Stimulated activated CD8-positive, alpha-beta memory T cell treated with anti-CD3 and anti-CD28 coated beads, Interleukin-7, amount 100 ng/mL, for 48 hours (primary cell): ENCODE data around the gene MTHFR.
"Not testable (repeated sequence)": the region's sequence is repeated elsewhere in the genome, so short reads cannot be mapped to it uniquely, and the experiment has no call there.

ENCODE experiments used
- DNase-seq, 2 donors: peaks; one replicate each; pipeline ENCODE4 v3.0.0-alpha.2; 2020; ENCODE audit warnings: low read depth in 1 of 2; ENCODE audit errors: extremely low read depth in 1 of 2

Gene MTHFR

GRCh38 chr1:11833900-11834299, 28.1 kb upstream of the MTHFR start:
- DNase-seq: no peak

- DNase-seq: no peak
These were observed 27.7 kb upstream of the MTHFR start for GRCh38 chr1:11833497-11833896.

GRCh38 chr1:11831945-11832725, 26.4 kb upstream of the MTHFR start:
- DNase-seq: no peak

GRCh38 chr1:11828511-11828910, 22.7 kb upstream of the MTHFR start:
- no peak for DNase-seq

- no peak for DNase-seq
These were observed 21.2 kb upstream of the MTHFR start for GRCh38 chr1:11826946-11827345.

- DNase-seq: no peak
These were observed 19.4 kb upstream of the MTHFR start for GRCh38 chr1:11825131-11825530.

- DNase-seq: no peak
These were observed 17.8 kb upstream of the MTHFR start for GRCh38 chr1:11823366-11824137.

- DNase-seq: no peak
These were observed 16.3 kb upstream of the MTHFR start for GRCh38 chr1:11822091-11822490.

GRCh38 chr1:11817192-11817591, 11.4 kb upstream of the MTHFR start:
- DNase-seq: no peak

GRCh38 chr1:11813021-11813420, 7.3 kb upstream of the MTHFR start:
- no peak for DNase-seq

GRCh38 chr1:11807133-11807532, 1.4 kb upstream of the MTHFR start:
- no peak for DNase-seq

GRCh38 chr1:11806307-11806936, 658 bp upstream of the MTHFR start:
- DNase-seq: no peak

- peak in 1 of 2 donors; percentile 15 for DNase-seq
These were observed 920 bp downstream of the MTHFR start for GRCh38 chr1:11804666-11805421.

GRCh38 chr1:11803924-11804665, 1.7 kb downstream of the MTHFR start:
- DNase-seq: not testable (repeated sequence)

GRCh38 chr1:11802973-11803885, 2.5 kb downstream of the MTHFR start:
- peak; percentile 52 to 74 for DNase-seq

GRCh38 chr1:11802616-11802972, 3.2 kb downstream of the MTHFR start:
- DNase-seq: no peak

GRCh38 chr1:11800756-11801433, 4.9 kb downstream of the MTHFR start:
- no peak for DNase-seq

- DNase-seq: no peak
These were observed 5.4 kb downstream of the MTHFR start for GRCh38 chr1:11800391-11800755.

GRCh38 chr1:11799896-11800295, 5.9 kb downstream of the MTHFR start:
- DNase-seq: no peak
